Activated CD4-positive, alpha-beta T cell treated with anti-CD3 and anti-CD28 coated beads for 4 hours (primary cell): ENCODE measurements around the gene ZNF529.

Experiments
- DNase-seq, 2 donors: peaks; one replicate each; pipeline ENCODE4 v3.0.0-alpha.2; 2020

The ZNF529 gene

DNA sequence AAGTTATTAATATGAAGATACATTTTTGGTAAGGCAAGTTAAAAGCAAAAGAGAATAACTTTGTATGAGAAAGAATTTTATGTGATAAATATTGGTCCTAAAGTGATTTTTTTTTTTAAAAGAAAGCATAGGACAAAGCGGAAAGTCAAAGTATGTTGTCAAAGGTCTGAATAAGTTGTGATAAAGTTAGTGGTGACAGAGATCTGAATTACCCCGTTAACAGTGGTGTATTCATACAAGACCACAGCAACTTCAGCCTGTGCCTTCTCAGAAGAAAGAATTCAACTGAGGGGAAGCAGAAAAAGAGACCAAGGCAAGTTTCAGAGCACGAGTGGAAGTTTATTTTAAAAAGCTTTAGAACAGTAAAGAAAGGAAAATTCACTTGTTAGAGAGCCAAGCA is 64.8 kb downstream of the ZNF529 start:
- DNase-seq, result no peak

GRCh38 chr19:36501973-36502372 is 71.1 kb downstream of the ZNF529 start:
- no peak for DNase-seq

- DNase-seq, result no peak
Observed at GRCh38 chr19:36497001-36497400, 76.1 kb downstream of the ZNF529 start.
